Neuronal stem cell (in vitro differentiated cells): ENCODE measurements around the gene PMPCB. TPM values are rescaled to one million over a fixed set of nuclear protein-coding genes. Genes with fewer than 3 reads are reported as not detected.
A peak's percentile ranks its signal among the peaks of the same experiment; 100 is the strongest.
"Not testable (repeated sequence)": the region's sequence is repeated elsewhere in the genome, so short reads cannot be mapped to it uniquely, and the experiment has no call there.

Source experiments
- DNase-seq: peaks from one replicate; pipeline ENCODE4 v3.0.0-alpha.2; 2013; ENCODE audit warnings: low spot score
- H2AFZ ChIP-seq: one replicate; pipeline ENCODE4 v1.6.1; 2013; ENCODE audit warnings: mild to moderate bottlenecking, low read length, inconsistent platforms
- H2AK5ac ChIP-seq: 2 replicates; pipeline ENCODE4 v1.6.1; 2013; ENCODE audit warnings: low read depth, mild to moderate bottlenecking, inconsistent platforms, low read length, moderate library complexity, mixed read lengths
- H2BK120ac ChIP-seq: 2 replicates; pipeline ENCODE4 v1.6.1; 2013; ENCODE audit warnings: low read depth, mild to moderate bottlenecking, inconsistent platforms, low read length, moderate library complexity, mixed read lengths
- H2BK12ac ChIP-seq: one replicate; pipeline ENCODE4 v1.6.1; 2013; ENCODE audit warnings: low read length, inconsistent platforms
- H2BK15ac ChIP-seq: 2 replicates; pipeline ENCODE4 v1.6.1; 2013; ENCODE audit warnings: mild to moderate bottlenecking, low read length, inconsistent platforms, mixed read lengths
- H2BK5ac ChIP-seq: one replicate; pipeline ENCODE4 v1.6.1; 2013; ENCODE audit warnings: inconsistent platforms, mild to moderate bottlenecking, low read length, moderate library complexity
- H3K14ac ChIP-seq: one replicate; pipeline ENCODE4 v1.6.1; 2013; ENCODE audit warnings: low read length, inconsistent platforms
- H3K18ac ChIP-seq: 2 replicates; pipeline ENCODE4 v1.6.1; 2013; ENCODE audit warnings: low read length, inconsistent platforms
- H3K23ac ChIP-seq: 2 replicates; pipeline ENCODE4 v1.6.1; 2013; ENCODE audit warnings: low read depth, mild to moderate bottlenecking, mixed read lengths, low read length, inconsistent platforms; ENCODE audit not compliant: poor library complexity
- H3K27ac ChIP-seq: replicated peaks from 3 replicates; pipeline ENCODE4 v1.5.1; 2013; ENCODE audit warnings: low read length, inconsistent platforms
- H3K27me3 ChIP-seq, 3 experiments: 2 replicates each; pipeline ENCODE4 v1.6.1; 2013; ENCODE audit warnings: low read length in 3 of 3, mild to moderate bottlenecking in 2 of 3, inconsistent platforms in 1 of 3, low read depth in 1 of 3, mixed read lengths in 1 of 3, moderate library complexity in 1 of 3; ENCODE audit not compliant: control insufficient read depth in 3 of 3, insufficient read depth in 3 of 3
- H3K36me3 ChIP-seq, 2 donors: replicated peaks in 1 of 2; 2 replicates each; pipeline ENCODE4 v1.6.1; 2013; ENCODE audit warnings: low read length in 2 of 2; ENCODE audit not compliant: control insufficient read depth in 2 of 2, insufficient read depth in 2 of 2
- H3K4ac ChIP-seq: 2 replicates; pipeline ENCODE4 v1.6.1; 2013; ENCODE audit warnings: inconsistent platforms, mild to moderate bottlenecking, low read length, moderate library complexity
- H3K4me1 ChIP-seq, 2 donors: 1 replicate in 1 of 2; 2 replicates in 1 of 2; pipeline ENCODE4 v1.6.1; 2013; ENCODE audit warnings: low read length in 2 of 2, low read depth in 1 of 2; ENCODE audit not compliant: control insufficient read depth in 2 of 2, insufficient read depth in 1 of 2
- H3K4me2 ChIP-seq: one replicate; pipeline ENCODE4 v1.6.1; 2013; ENCODE audit warnings: mild to moderate bottlenecking, low read length, inconsistent platforms; ENCODE audit not compliant: insufficient read depth, poor library complexity, severe bottlenecking
- H3K4me3 ChIP-seq, 2 donors: 2 replicates each; pipeline ENCODE4 v1.5.1; 2013; ENCODE audit warnings: low read length in 2 of 2, mild to moderate bottlenecking in 2 of 2, inconsistent platforms in 1 of 2, moderate library complexity in 1 of 2
- H3K79me1 ChIP-seq: one replicate; pipeline ENCODE4 v1.6.1; 2013; ENCODE audit warnings: low read depth, mild to moderate bottlenecking, inconsistent platforms, low read length, moderate library complexity
- H3K9ac ChIP-seq: one replicate; pipeline ENCODE4 v1.6.1; 2013; ENCODE audit warnings: mild to moderate bottlenecking, low read depth, low read length, inconsistent platforms; ENCODE audit not compliant: poor library complexity
- H3K9me3 ChIP-seq, 2 donors: replicated peaks in 1 of 2; 2 replicates each; pipeline versions ENCODE3 to v1.6.1; 2013; ENCODE audit warnings: low read length in 2 of 2, mild to moderate bottlenecking in 2 of 2, inconsistent platforms in 1 of 2, low read depth in 1 of 2, mixed read lengths in 1 of 2, moderate library complexity in 1 of 2; ENCODE audit not compliant: control insufficient read depth in 2 of 2, insufficient read depth in 1 of 2
- H4K8ac ChIP-seq: one replicate; pipeline ENCODE4 v1.6.1; 2013; ENCODE audit warnings: low read depth, mild to moderate bottlenecking, inconsistent platforms, low read length, moderate library complexity
- H4K91ac ChIP-seq: one replicate; pipeline ENCODE4 v1.6.1; 2013; ENCODE audit warnings: low read length, low read depth, mild to moderate bottlenecking, inconsistent platforms; ENCODE audit not compliant: poor library complexity
- WGBS, 2 donors: extraction: QIAGEN DNeasy Blood & Tissue Kit; methylation state at CpG; one replicate each; pipeline ENCODE4 v1.1.7; 2013; ENCODE audit warnings: missing lambda C conversion rate in 2 of 2, mixed read lengths in 1 of 2; ENCODE audit not compliant: insufficient read length in 2 of 2, insufficient replicate concordance in 1 of 2; ENCODE audit errors: extremely low coverage in 2 of 2; 5-methylcytosine and 5-hydroxymethylcytosine counted together
- polyA plus RNA-seq, 2 experiments: library from polyadenylated mRNA; stranded (reverse); fragments of 200-250 nt; gene quantifications; one replicate each; pipeline ENCODE4 v1.2.3, GENCODE V29; 2013

Gene PMPCB, protein sequence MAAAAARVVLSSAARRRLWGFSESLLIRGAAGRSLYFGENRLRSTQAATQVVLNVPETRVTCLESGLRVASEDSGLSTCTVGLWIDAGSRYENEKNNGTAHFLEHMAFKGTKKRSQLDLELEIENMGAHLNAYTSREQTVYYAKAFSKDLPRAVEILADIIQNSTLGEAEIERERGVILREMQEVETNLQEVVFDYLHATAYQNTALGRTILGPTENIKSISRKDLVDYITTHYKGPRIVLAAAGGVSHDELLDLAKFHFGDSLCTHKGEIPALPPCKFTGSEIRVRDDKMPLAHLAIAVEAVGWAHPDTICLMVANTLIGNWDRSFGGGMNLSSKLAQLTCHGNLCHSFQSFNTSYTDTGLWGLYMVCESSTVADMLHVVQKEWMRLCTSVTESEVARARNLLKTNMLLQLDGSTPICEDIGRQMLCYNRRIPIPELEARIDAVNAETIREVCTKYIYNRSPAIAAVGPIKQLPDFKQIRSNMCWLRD
- polyA plus RNA-seq (2013, experiment 1 of 2), result 69.5 TPM
- polyA plus RNA-seq (2013, experiment 2 of 2), result 69.9 TPM

- Histone ChIP-seq H3K9ac (peak within 1 kb of the TSS; percentile 98), H2BK12ac (no peak within 1 kb of the TSS), H3K27ac (peak within 1 kb of the TSS; percentile 17), H3K14ac (no peak within 1 kb of the TSS), H3K4me2 (peak within 1 kb of the TSS; percentile 59), H3K27me3 (no peaks in the 10 kb centered on the region), H3K4ac (no peak within 1 kb of the TSS), H3K9me3 (no peaks in the 10 kb centered on the region), H3K79me1 (peaks cover 2% of the 10 kb centered on the region), H2AK5ac (no peak within 1 kb of the TSS), H3K36me3 (peaks cover 9 to 37% of the 10 kb centered on the region in 2 donors), H3K4me1 (peaks cover 5% of the 10 kb centered on the region in 2 donors), H2BK5ac (no peak within 1 kb of the TSS), H4K8ac (no peak within 1 kb of the TSS), H3K23ac (peak within 1 kb of the TSS; percentile 94), H4K91ac (peak within 1 kb of the TSS; percentile 22), H3K18ac (peak within 1 kb of the TSS; percentile 82), H2BK120ac (no peak within 1 kb of the TSS), H2AFZ (peak within 1 kb of the TSS; percentile 90), H2BK15ac (no peak within 1 kb of the TSS), H3K4me3 (peak within 1 kb of the TSS; percentile 80 to 82)
- peak; percentile 91 for DNase-seq
- no CpG with 5 or more reads among the region's 52 CpGs for WGBS, 2 donors
Measured at GRCh38 chr7:103296901-103297836, at the start of gene PMPCB. PMPCB (plus strand) TSS chr7:103297435; CDS start chr7:103297460, 25 bp downstream.

- not testable (repeated sequence) for H2BK5ac ChIP-seq, H4K91ac ChIP-seq, H3K36me3 ChIP-seq, H3K9me3 ChIP-seq, H3K4me1 ChIP-seq, H2BK15ac ChIP-seq, H2AK5ac ChIP-seq, H3K18ac ChIP-seq, H3K9ac ChIP-seq, H4K8ac ChIP-seq, H2BK120ac ChIP-seq, H3K27me3 ChIP-seq, H3K4ac ChIP-seq, H3K4me3 ChIP-seq, H3K27ac ChIP-seq, DNase-seq, H2AFZ ChIP-seq, H3K4me2 ChIP-seq, H3K23ac ChIP-seq, H3K14ac ChIP-seq, H2BK12ac ChIP-seq, H3K79me1 ChIP-seq
- WGBS, 2 donors, result no CpG with 5 or more reads among the region's 3 CpGs
Measured at GRCh38 chr7:103253699-103254506, 43.3 kb upstream of the PMPCB start.

DNA sequence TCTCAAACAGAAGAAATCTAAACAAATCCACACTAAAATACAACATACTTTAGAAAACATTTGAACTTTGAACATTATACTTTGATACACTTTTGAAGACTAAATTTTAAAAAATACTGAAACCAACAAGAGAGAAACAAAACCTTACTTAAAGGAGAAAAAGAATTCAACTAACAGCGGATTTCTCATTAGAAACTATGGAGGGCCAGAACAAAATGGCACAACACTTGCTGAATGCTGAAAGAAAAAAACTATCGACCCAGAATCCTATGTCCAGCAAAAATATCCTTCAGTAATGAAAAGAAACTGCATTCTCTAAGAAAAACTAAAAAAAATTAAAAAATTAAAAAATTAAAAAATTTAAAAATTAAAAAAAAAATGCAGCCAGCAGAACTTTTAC lies 33.2 kb upstream of the PMPCB start:
- not testable (repeated sequence) for H2BK12ac ChIP-seq, H3K4me1 ChIP-seq, H3K9me3 ChIP-seq, H3K27ac ChIP-seq, H3K18ac ChIP-seq, H2AK5ac ChIP-seq, H2BK5ac ChIP-seq, H3K14ac ChIP-seq, H3K4me3 ChIP-seq, DNase-seq, H3K9ac ChIP-seq, H3K36me3 ChIP-seq, H4K8ac ChIP-seq, H2BK120ac ChIP-seq, H3K23ac ChIP-seq, H4K91ac ChIP-seq, H2BK15ac ChIP-seq, H3K79me1 ChIP-seq, H3K27me3 ChIP-seq, H3K4ac ChIP-seq, H2AFZ ChIP-seq, H3K4me2 ChIP-seq
- no CpG with 5 or more reads among the region's 2 CpGs for WGBS, 2 donors
